Sigmoid colon (tissue), 4 donors: ENCODE measurements around the gene BCL7A.
"Not testable (repeated sequence)": the region's sequence is repeated elsewhere in the genome, so short reads cannot be mapped to it uniquely, and the experiment has no call there.

ENCODE experiments used
- EP300 ChIP-seq, 4 donors: sonication (generic); formaldehyde crosslinking; IDR thresholded peaks; one replicate each; pipeline ENCODE4 v1.6.1; 2017; ENCODE audit warnings: antibody characterized with exemption in 4 of 4
- POLR2A ChIP-seq, 2 donors: fragments of 450-650 bp; IDR thresholded peaks; one replicate each; pipeline ENCODE4 v1.6.1; 2016; ENCODE audit warnings: antibody characterized with exemption in 2 of 2, mild to moderate bottlenecking in 2 of 2, moderate library complexity in 2 of 2

- not testable (repeated sequence) for TF ChIP-seq EP300, POLR2A (IDR thresholded peaks at IDR 0.05)
Measured at GRCh38 chr12:122105496-122105895, 83.8 kb downstream of the BCL7A start.
